OCI-LY7 (cell line): ENCODE results near the gene UVRAG. TPM values are rescaled to one million over a fixed set of nuclear protein-coding genes. Genes with fewer than 3 reads are reported as not detected.

Experiments used
- BruUV-seq: library from RNA; stranded (reverse); fragments of 400-500 nt; replicated peaks from 2 replicates; lab custom pipeline; 2021; lab: Mats Ljungman, UMichigan
- CTCF ChIA-PET: fragments of 300-600 bp; sonication (Branson Sonifier 250); formaldehyde crosslinking; loops from one replicate; lab custom pipeline; 2022; ENCODE audit warnings: antibody characterized with exemption; ENCODE audit not compliant: unreplicated experiment; lab: Charles Lee
- POLR2A ChIA-PET: fragments of 300-600 bp; sonication (Branson Sonifier 250); formaldehyde crosslinking; loops from one replicate; lab custom pipeline; 2022; ENCODE audit warnings: antibody characterized with exemption; lab: Charles Lee
- DNase-seq: peaks from one replicate; pipeline ENCODE4 v3.0.0-alpha.2; 2015; ENCODE audit warnings: low spot score
- H2AFZ ChIP-seq: fragments of 200-600 bp; sonication (generic), shearing (Covaris generic); 2 replicates; pipeline ENCODE4 v1.6.1; 2014; ENCODE audit warnings: mild to moderate bottlenecking, antibody characterized with exemption, low read length, moderate library complexity
- H3K27ac ChIP-seq: fragments of 200-600 bp; sonication (generic); 2 replicates; pipeline ENCODE4 v1.5.1; 2014; ENCODE audit warnings: mixed run types, low read depth, mild to moderate bottlenecking, moderate library complexity, low read length, inconsistent platforms; ENCODE audit not compliant: poor library complexity, severe bottlenecking
- H3K36me3 ChIP-seq: fragments of 200-600 bp; sonication (generic); 2 replicates; pipeline ENCODE4 v1.6.1; 2014; ENCODE audit warnings: mild to moderate bottlenecking, antibody characterized with exemption, low read length, moderate library complexity, mixed read lengths; ENCODE audit not compliant: insufficient read depth
- H3K4me1 ChIP-seq: fragments of 200-600 bp; sonication (generic); 2 replicates; pipeline ENCODE4 v1.5.1; 2014; ENCODE audit warnings: mild to moderate bottlenecking, low read length; ENCODE audit not compliant: insufficient read depth, poor library complexity, severe bottlenecking
- H3K4me2 ChIP-seq: fragments of 200-600 bp; sonication (generic); 2 replicates; pipeline ENCODE4 v1.6.1; 2014; ENCODE audit warnings: mild to moderate bottlenecking, low read length
- H3K4me3 ChIP-seq: fragments of 200-600 bp; sonication (generic); 2 replicates; pipeline ENCODE4 v1.5.1; 2014; ENCODE audit warnings: mild to moderate bottlenecking, low read depth, low read length; ENCODE audit not compliant: poor library complexity, severe bottlenecking
- H3K79me2 ChIP-seq: fragments of 200-600 bp; sonication (generic); 2 replicates; pipeline ENCODE4 v1.6.1; 2016; ENCODE audit warnings: low read depth, mild to moderate bottlenecking, low read length, moderate library complexity, mixed read lengths; ENCODE audit not compliant: insufficient read depth
- H3K9me2 ChIP-seq: fragments of 200-600 bp; sonication (generic); 2 replicates; pipeline ENCODE4 v1.6.1; 2016; ENCODE audit warnings: mild to moderate bottlenecking, low read length, mixed read lengths; ENCODE audit not compliant: insufficient read depth
- H3K9me3 ChIP-seq: fragments of 200-600 bp; sonication (generic); 2 replicates; pipeline ENCODE4 v1.6.1; 2014; ENCODE audit warnings: mild to moderate bottlenecking, mixed run types, low read length, mixed read lengths
- H4K20me1 ChIP-seq: fragments of 200-600 bp; sonication (generic); 2 replicates; pipeline ENCODE4 v1.6.1; 2014; ENCODE audit warnings: mild to moderate bottlenecking, antibody characterized with exemption, low read length, moderate library complexity, mixed read lengths; ENCODE audit not compliant: insufficient read depth
- EZH2phosphoT487 ChIP-seq: fragments of 200-600 bp; sonication (generic); IDR thresholded peaks from 2 replicates; pipeline ENCODE4 v1.6.1; 2018; ENCODE audit warnings: low read depth, borderline replicate concordance, mild to moderate bottlenecking, mixed run types, antibody characterized with exemption, low read length, moderate library complexity, mixed read lengths
- intact Hi-C: fragments of 100-400 bp; cut with micrococcal nuclease; formaldehyde crosslinking; loops from one replicate; pipeline ENCODE4 v1.10.0; 2022; ENCODE audit not compliant: unreplicated experiment
- total RNA-seq, 2 experiments: library from RNA; depleted of rRNA in 1 of 2; stranded (reverse); fragments of >200 nt in 1 of 2; shearing (Covaris generic) in 1 of 2; gene quantifications; 2 replicates each; pipeline ENCODE4 v1.2.3, GENCODE V29; 2014 to 2022
- TF ChIP-seq, protein P1 (sequence below): fragments of 200-600 bp; sonication (generic); conservative IDR thresholded peaks from 2 replicates; pipeline ENCODE4 v1.5.1; 2014; ENCODE audit warnings: mild to moderate bottlenecking, antibody characterized with exemption, low read length, moderate library complexity, mixed read lengths

The UVRAG gene
- total RNA-seq, 2 experiments from 2014 or later = 43.7 to 73.3 TPM

DNA sequence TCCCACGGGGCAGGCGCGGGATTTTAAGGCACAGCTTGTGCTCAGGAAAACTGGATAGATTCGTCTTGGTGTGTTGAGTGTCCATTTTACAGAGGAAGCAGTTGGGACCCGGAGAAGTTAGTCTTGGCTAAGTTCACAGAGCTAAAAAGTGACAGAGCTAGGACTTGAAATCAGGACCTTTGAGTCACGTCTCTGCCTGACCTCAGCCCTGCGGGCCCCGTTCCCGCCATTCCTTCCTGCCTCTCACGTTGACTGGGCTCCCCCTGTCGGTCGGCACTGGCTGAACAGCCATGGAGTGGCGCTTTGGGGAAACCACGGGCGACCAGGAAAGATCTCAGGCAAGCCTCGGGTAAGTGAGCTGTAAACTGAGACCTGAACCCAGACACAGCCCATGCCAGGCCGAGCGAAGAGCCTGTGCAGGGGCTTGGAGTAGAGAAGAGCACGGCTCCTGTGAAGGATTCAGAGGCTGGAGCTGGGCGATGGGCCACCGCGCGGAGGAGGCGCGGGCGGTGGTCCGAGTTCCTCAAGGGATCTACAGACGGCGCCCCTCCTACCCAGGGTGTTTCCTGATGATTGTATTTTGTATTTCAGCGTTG is 337.2 kb downstream of the UVRAG start:
- BruUV-seq = no TSS peak
- POLR2A ChIA-PET = interaction anchor here (0.6 kb wide), 1 partner anchor 107 kb away, joined by 3 read pairs; no protein-coding TSS in a partner anchor
- peak overlapping the region; percentile 77; the same call in 1 of the 2 replicates for H2AFZ ChIP-seq

DNA sequence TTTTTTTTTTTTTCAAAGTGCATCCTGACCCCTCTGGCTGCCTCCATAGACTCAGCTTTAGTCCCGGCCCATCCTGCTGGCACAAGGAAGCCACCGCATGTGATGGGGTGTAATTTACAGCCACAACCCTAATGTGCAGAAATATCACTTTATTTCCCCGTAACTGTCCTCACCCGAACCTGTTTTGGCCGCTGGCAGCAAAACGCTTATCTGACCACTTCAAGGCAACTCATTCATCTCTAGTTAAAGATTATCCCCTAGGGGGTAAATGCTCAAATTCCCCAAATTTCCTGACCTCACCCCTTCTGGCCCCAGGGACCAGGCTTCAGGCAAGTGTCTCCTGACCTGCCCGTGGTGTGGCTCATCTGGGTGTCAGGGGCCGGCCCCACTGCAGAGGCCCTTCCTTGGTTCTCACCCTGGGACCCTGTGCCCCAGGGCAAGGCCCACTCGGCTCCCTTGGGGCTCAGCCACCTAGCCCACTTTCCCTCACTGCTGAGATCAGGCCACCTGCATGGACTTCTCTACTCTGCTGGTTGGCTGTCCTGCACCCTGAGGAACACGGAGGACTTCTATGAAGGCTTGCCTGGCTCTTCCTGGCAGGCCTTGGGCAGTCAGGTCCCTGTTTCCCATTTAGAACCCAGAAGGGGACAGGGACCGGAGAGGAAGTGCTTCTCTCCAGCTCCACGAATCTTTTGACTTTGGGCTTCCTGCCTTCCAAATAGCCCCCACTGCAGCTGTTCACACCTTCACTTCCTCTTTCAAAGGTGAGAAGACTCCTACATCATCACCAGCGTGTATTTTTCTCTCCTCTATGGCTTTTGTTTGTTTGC is 337.9 kb downstream of the UVRAG start:
- Histone ChIP-seq H3K4me1 (peaks cover 21% of the 10 kb centered on the region), H3K9me3 (no peaks in the 10 kb centered on the region), H2AFZ (peak overlapping the region; percentile 77), H4K20me1 (no peaks in the 10 kb centered on the region), H3K4me2 (peak overlapping the region; percentile 57), H3K36me3 (no peaks in the 10 kb centered on the region), H3K27ac (peak overlapping the region; percentile 29), H3K79me2 (no peaks in the 10 kb centered on the region), H3K9me2 (no peaks in the 10 kb centered on the region), H3K4me3 (no peak overlapping the region)
- CTCF ChIA-PET = no interaction called here
- BruUV-seq = no TSS peak
- POLR2A ChIA-PET = no interaction called here
- intact Hi-C loops = loop anchor here (1.0 to 5.0 kb wide), 3 partner anchors 256 to 430 kb away; no protein-coding TSS in a partner anchor
- peak; percentile 82 for DNase-seq
- TF ChIP-seq, protein P1, sequence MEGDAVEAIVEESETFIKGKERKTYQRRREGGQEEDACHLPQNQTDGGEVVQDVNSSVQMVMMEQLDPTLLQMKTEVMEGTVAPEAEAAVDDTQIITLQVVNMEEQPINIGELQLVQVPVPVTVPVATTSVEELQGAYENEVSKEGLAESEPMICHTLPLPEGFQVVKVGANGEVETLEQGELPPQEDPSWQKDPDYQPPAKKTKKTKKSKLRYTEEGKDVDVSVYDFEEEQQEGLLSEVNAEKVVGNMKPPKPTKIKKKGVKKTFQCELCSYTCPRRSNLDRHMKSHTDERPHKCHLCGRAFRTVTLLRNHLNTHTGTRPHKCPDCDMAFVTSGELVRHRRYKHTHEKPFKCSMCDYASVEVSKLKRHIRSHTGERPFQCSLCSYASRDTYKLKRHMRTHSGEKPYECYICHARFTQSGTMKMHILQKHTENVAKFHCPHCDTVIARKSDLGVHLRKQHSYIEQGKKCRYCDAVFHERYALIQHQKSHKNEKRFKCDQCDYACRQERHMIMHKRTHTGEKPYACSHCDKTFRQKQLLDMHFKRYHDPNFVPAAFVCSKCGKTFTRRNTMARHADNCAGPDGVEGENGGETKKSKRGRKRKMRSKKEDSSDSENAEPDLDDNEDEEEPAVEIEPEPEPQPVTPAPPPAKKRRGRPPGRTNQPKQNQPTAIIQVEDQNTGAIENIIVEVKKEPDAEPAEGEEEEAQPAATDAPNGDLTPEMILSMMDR = no peak
- no peak for TF ChIP-seq EZH2phosphoT487

More for the DNA sequence above, 337.2 kb downstream of the UVRAG start:
- peak; percentile 76 for DNase-seq
- TF ChIP-seq EZH2phosphoT487 = no peak
- TF ChIP-seq, protein P1 = peak; percentile 81
- intact Hi-C loops = loop anchor here (1.0 to 5.0 kb wide), 2 partner anchors 255 to 350 kb away; no protein-coding TSS in a partner anchor
- no peaks in the 10 kb centered on the region for H3K9me3 ChIP-seq
- H4K20me1 ChIP-seq = no peaks in the 10 kb centered on the region
- H3K4me1 ChIP-seq = peaks cover 21% of the 10 kb centered on the region
- no peaks in the 10 kb centered on the region for H3K9me2 ChIP-seq
- no peaks in the 10 kb centered on the region for H3K79me2 ChIP-seq
- CTCF ChIA-PET = interaction anchor here (0.5 kb wide), 1 partner anchor 145 kb away, joined by 4 read pairs; no protein-coding TSS in a partner anchor
- no peak overlapping the region for H3K27ac ChIP-seq
- no peak overlapping the region for H3K4me3 ChIP-seq
- H3K4me2 ChIP-seq = peak overlapping the region; percentile 57; the same call in 1 of the 2 replicates
- no peaks in the 10 kb centered on the region for H3K36me3 ChIP-seq
